Left cardiac atrium (tissue), 4 donors: ENCODE data around the gene CAMK1. TPM values are rescaled to one million over a fixed set of nuclear protein-coding genes. Genes with fewer than 3 reads are reported as not detected.

Experiments used
- ATAC-seq, 2 donors: fragments of 200-7000 bp; cut with Tn5 transposase; one replicate each; pipeline ENCODE4 v1.9.1; 2020; ENCODE audit warnings: mild to moderate bottlenecking in 2 of 2, moderate library complexity in 2 of 2
- DNase-seq: peaks from one replicate; pipeline ENCODE4 v3.0.0-alpha.2; 2020
- intact Hi-C, 2 donors: fragments of 100-400 bp; cut with DNase I; formaldehyde crosslinking; loops; one replicate each; pipeline versions ENCODE4 v1.14.1 to v1.15.1; 2022 to 2023
- total RNA-seq, 2 donors: library from RNA; stranded (reverse); fragmentation: NEBNext Ultra II Directional; extraction: Animal tissue kit (Norgen Biotek cat#: 25700); gene quantifications; one replicate each; pipeline ENCODE4 v1.2.1, GENCODE V29; 2021
- donor health status: DM: no; HTN: yes; CAD: no.
- donor health status: DM: no; HTN: yes; CAD: no; lungs with severe emphysema.
- donor health status: DM: yes; HTN: yes; CAD: no.
- donor health status: Dilated cardiomyopathy.

CAMK1 gene
- total RNA-seq, 2 donors from 2014 or later = 24.2 to 27.4 TPM

GRCh38 chr3:9749645-9750555, 19.8 kb downstream of the CAMK1 start, which contains the start of gene OGG1:
Gene OGG1, plus strand, starts transcription at chr3:9749952. Its CDS starts 335 bp downstream, at chr3:9750287.
- peak; percentile 98 to 99 for ATAC-seq
- DNase-seq = peak; percentile 98
- intact Hi-C loops = loop anchor here in 1 of 2 donors (2.0 kb wide), 1 partner anchor 17 kb away; no protein-coding TSS in a partner anchor

- DNase-seq = no peak
- no peak for ATAC-seq
- intact Hi-C loops = loop anchor here in 1 of 2 donors (2.0 kb wide), 1 partner anchor 16 kb away; no protein-coding TSS in a partner anchor
Measured at GRCh38 chr3:9749296-9749644, 20.5 kb downstream of the CAMK1 start.

GRCh38 chr3:9748031-9748430, 21.7 kb downstream of the CAMK1 start:
- ATAC-seq = no peak
- DNase-seq = no peak
- intact Hi-C loops = loop anchor here in 1 of 2 donors (2.0 kb wide), 1 partner anchor 15 kb away; no protein-coding TSS in a partner anchor

- intact Hi-C loops = no loop called here
- no peak for DNase-seq
- ATAC-seq = no peak
Measured at GRCh38 chr3:9747267-9747666, 22.5 kb downstream of the CAMK1 start.

- no peak for DNase-seq
- ATAC-seq = no peak
- intact Hi-C loops = no loop called here
Measured at GRCh38 chr3:9746330-9746729, 23.4 kb downstream of the CAMK1 start.

GRCh38 chr3:9745521-9745920, 24.2 kb downstream of the CAMK1 start:
- intact Hi-C loops = no loop called here
- ATAC-seq = no peak

GRCh38 chr3:9744162-9744561, 25.6 kb downstream of the CAMK1 start:
- intact Hi-C loops = no loop called here
- no peak for DNase-seq

More at GRCh38 chr3:9745521-9745920, 24.2 kb downstream of the CAMK1 start:
- no peak for DNase-seq

GRCh38 chr3:9743548-9743947, 26.2 kb downstream of the CAMK1 start:
- DNase-seq = no peak
- intact Hi-C loops = no loop called here
- ATAC-seq = no peak

More at GRCh38 chr3:9744162-9744561, 25.6 kb downstream of the CAMK1 start:
- no peak for ATAC-seq

- intact Hi-C loops = no loop called here
- ATAC-seq (no peak), DNase-seq (no peak)
Measured at GRCh38 chr3:9742560-9742959, 27.2 kb downstream of the CAMK1 start.

- intact Hi-C loops = loop anchor here (10.0 kb wide), 2 partner anchors 66 to 234 kb away; no protein-coding TSS in a partner anchor
- ATAC-seq (no peak), DNase-seq (no peak)
Measured at GRCh38 chr3:9739181-9739580, 30.6 kb downstream of the CAMK1 start.

GRCh38 chr3:9736831-9737230, 32.9 kb downstream of the CAMK1 start:
- DNase-seq (no peak), ATAC-seq (no peak)
- intact Hi-C loops = loop anchor here (10.0 kb wide), 2 partner anchors 68 to 232 kb away; no protein-coding TSS in a partner anchor

GRCh38 chr3:9732740-9733115, 37.0 kb downstream of the CAMK1 start:
- ATAC-seq (no peak), DNase-seq (peak; percentile 39)
- intact Hi-C loops = loop anchor here (2.0 to 10.0 kb wide), 3 partner anchors 16 to 228 kb away; partner anchors contain the start of gene OGG1 (in 1 of the 2)

- DNase-seq (peak; percentile 43), ATAC-seq (peak in 1 of 2 donors; percentile 3)
- intact Hi-C loops = loop anchor here (2.0 to 10.0 kb wide), 3 partner anchors 17 to 227 kb away; partner anchors contain the start of gene OGG1 (in 1 of the 2)
Measured at GRCh38 chr3:9732080-9732739, 37.5 kb downstream of the CAMK1 start.

- DNase-seq (peak; percentile 100), ATAC-seq (peak; percentile 98 to 99)
- intact Hi-C loops = loop anchor here (2.0 to 10.0 kb wide), 3 partner anchors 17 to 227 kb away; partner anchors contain the start of gene OGG1 (in 1 of the 2)
Measured at GRCh38 chr3:9731206-9732079, 38.3 kb downstream of the CAMK1 start, which contains the start of gene BRPF1. Gene BRPF1, plus strand, starts transcription at chr3:9731735. Its CDS starts 2,406 bp downstream, at chr3:9734141.

- peak; percentile 60 to 76 for ATAC-seq
- intact Hi-C loops = loop anchor here (10.0 kb wide), 2 partner anchors 74 to 226 kb away; no protein-coding TSS in a partner anchor
- DNase-seq = no peak
Measured at GRCh38 chr3:9730657-9731205, 39.0 kb downstream of the CAMK1 start.

- intact Hi-C loops = no loop called here
- ATAC-seq (no peak), DNase-seq (no peak)
Measured at GRCh38 chr3:9729419-9729818, 40.3 kb downstream of the CAMK1 start.

- DNase-seq = no peak
- intact Hi-C loops = no loop called here
- no peak for ATAC-seq
Measured at GRCh38 chr3:9727743-9728142, 42.0 kb downstream of the CAMK1 start.

- no peak for DNase-seq
- ATAC-seq = no peak
- intact Hi-C loops = no loop called here
Measured at GRCh38 chr3:9727041-9727595, 42.6 kb downstream of the CAMK1 start.
